Suprapubic skin (tissue), 4 donors: ENCODE data around the gene ATAD3C.
"Not testable (repeated sequence)": the region's sequence is repeated elsewhere in the genome, so short reads cannot be mapped to it uniquely, and the experiment has no call there.

Experiments used
- EP300 ChIP-seq: sonication (generic); formaldehyde crosslinking; IDR thresholded peaks from one replicate; pipeline ENCODE4 v1.6.1; 2017; ENCODE audit warnings: antibody characterized with exemption
- POLR2A ChIP-seq, 2 donors: fragments of 450-650 bp; IDR thresholded peaks; one replicate each; pipeline ENCODE4 v1.6.1; 2017; ENCODE audit warnings: antibody characterized with exemption in 2 of 2, mild to moderate bottlenecking in 2 of 2, moderate library complexity in 2 of 2
- POLR2AphosphoS5 ChIP-seq, 3 donors: sonication (generic); formaldehyde crosslinking; IDR thresholded peaks; one replicate each; pipeline ENCODE4 v1.6.1; 2017; ENCODE audit warnings: antibody characterized with exemption in 3 of 3
- TF ChIP-seq, protein P1 (sequence below), 2 donors: fragments of 200-600 bp in 1 of 2; fragments of 450-650 bp in 1 of 2; sonication (generic) in 1 of 2; IDR thresholded peaks; one replicate each; pipeline ENCODE4 v1.5.1; 2016 to 2019; ENCODE audit warnings: antibody characterized with exemption in 2 of 2, mild to moderate bottlenecking in 1 of 2, moderate library complexity in 1 of 2

DNA sequence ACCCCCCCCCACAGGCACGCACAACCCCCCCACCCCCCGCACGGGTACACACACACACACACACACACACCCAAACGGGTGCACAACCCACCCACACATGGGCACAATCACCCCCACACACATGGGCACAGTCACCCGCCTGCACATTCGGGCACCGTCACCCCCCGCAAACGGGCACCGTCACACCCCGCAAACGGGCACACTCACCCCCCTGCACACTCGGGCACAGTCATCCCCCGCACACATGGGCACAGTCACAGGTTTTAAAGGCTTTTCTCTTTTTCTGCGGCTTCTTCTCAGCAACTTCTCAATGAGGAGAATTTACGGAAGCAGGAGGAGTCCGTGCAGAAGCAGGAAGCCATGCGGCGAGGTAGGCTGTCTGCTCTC lies 69.1 kb downstream of the ATAD3C start:
- TF ChIP-seq, protein P1, sequence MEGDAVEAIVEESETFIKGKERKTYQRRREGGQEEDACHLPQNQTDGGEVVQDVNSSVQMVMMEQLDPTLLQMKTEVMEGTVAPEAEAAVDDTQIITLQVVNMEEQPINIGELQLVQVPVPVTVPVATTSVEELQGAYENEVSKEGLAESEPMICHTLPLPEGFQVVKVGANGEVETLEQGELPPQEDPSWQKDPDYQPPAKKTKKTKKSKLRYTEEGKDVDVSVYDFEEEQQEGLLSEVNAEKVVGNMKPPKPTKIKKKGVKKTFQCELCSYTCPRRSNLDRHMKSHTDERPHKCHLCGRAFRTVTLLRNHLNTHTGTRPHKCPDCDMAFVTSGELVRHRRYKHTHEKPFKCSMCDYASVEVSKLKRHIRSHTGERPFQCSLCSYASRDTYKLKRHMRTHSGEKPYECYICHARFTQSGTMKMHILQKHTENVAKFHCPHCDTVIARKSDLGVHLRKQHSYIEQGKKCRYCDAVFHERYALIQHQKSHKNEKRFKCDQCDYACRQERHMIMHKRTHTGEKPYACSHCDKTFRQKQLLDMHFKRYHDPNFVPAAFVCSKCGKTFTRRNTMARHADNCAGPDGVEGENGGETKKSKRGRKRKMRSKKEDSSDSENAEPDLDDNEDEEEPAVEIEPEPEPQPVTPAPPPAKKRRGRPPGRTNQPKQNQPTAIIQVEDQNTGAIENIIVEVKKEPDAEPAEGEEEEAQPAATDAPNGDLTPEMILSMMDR (IDR thresholded peaks at IDR 0.05) = not testable (repeated sequence)
- not testable (repeated sequence) for TF ChIP-seq POLR2AphosphoS5 (IDR thresholded peaks at IDR 0.05); POLR2A (IDR thresholded peaks at IDR 0.05); EP300
